ENCODE results near the gene PRELID2.
"Not testable (repeated sequence)": the region's sequence is repeated elsewhere in the genome, so short reads cannot be mapped to it uniquely, and the experiment has no call there.

Gene PRELID2

DNA sequence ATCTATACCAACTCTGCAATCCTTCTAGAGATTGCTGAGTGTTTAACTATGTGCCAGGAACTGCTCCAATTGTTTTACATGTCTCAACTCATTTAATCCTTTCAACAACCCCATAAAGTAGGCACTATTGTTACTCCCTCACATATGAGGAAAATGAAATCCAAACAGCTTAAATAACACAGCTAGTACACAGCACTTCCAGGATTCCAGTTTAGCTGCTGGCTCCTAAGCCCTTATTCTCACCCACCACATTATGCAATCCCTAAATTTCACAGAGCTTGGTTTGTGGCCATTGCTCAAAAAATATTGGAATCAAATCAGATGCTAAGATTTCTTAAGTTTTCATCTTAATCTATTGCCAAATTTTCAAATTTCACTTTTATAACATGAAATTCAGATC lies 84.9 kb downstream of the PRELID2 start:
- no peak for DNase-seq (ENCODE audit: low read depth, low spot score)

GRCh38 chr5:145743396-145744061 lies 91.6 kb downstream of the PRELID2 start:
- peak; percentile 53 for DNase-seq (ENCODE audit: low read depth, low spot score)

DNA sequence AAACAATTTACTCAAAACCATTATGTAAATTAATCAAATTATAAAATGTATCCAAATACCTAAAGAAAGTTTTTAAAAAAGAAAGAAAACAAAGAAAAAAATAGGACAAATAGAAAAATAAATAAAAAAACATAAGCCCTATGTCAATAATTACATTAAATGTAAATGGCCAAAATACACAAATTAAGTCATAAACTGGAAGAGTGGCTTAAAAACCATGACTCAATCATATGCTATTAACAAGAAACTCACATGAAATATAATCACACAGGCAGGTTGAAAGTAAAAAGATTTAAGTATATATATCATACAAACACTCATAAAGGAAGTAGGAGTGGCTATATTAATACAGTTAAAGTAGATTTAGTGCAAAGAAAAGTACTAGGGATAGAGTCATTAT lies 95.3 kb downstream of the PRELID2 start:
- no peak for DNase-seq (ENCODE audit: low read depth, low spot score)

- no peak for DNase-seq (ENCODE audit: low read depth, low spot score)
Observed at GRCh38 chr5:145738227-145738626, 96.9 kb downstream of the PRELID2 start.

GRCh38 chr5:145737578-145737977 lies 97.6 kb downstream of the PRELID2 start:
- DNase-seq (ENCODE audit: low read depth, low spot score), result no peak

DNA sequence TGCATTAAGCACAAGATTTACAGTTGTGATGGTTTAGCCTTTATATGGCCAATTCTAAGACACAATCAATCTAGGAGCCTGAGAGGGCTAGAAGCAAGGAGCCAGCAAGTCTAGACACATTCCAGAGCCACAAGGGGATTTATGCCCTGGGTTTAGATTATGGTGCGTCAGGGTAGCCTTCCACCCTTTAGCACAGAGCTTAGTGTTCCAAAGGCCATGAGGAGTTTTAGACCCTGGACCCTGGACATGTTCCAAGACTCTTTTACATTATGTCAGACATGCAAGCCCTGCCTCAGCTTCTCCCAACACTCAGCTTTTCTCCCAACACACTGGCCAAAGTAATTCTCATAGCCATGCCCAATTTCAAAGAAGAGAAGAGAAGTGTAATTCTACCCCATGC lies 105.2 kb downstream of the PRELID2 start:
- not testable (repeated sequence) for DNase-seq (ENCODE audit: low read depth, low spot score)

GRCh38 chr5:145723516-145723915 lies 111.6 kb downstream of the PRELID2 start:
- no peak for DNase-seq (ENCODE audit: low read depth, low spot score)

- DNase-seq (ENCODE audit: low read depth, low spot score), result no peak
Observed at GRCh38 chr5:145718956-145719355, 116.2 kb downstream of the PRELID2 start.

DNA sequence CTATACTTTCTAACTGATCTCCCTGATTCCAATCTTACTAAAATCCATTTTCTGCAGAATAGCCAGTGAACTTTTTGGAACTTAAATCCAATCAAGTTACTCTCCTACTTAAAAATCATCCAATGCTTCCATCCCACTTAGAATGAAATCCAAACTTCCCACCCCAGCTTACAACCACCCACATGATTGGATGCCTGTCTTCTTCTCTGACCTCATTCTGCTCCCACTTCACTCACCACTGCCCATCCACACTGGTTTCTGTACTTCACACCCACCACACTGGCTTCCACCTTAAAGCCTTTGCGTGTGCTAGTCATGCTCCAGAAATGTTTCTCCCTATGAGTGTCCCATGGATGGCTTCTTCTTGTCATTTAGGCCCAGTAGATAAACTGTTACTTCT lies 119.7 kb downstream of the PRELID2 start:
- no peak for DNase-seq (ENCODE audit: low read depth, low spot score)

- DNase-seq (ENCODE audit: low read depth, low spot score), result no peak
Observed at GRCh38 chr5:145712245-145712644, 122.9 kb downstream of the PRELID2 start.

DNA sequence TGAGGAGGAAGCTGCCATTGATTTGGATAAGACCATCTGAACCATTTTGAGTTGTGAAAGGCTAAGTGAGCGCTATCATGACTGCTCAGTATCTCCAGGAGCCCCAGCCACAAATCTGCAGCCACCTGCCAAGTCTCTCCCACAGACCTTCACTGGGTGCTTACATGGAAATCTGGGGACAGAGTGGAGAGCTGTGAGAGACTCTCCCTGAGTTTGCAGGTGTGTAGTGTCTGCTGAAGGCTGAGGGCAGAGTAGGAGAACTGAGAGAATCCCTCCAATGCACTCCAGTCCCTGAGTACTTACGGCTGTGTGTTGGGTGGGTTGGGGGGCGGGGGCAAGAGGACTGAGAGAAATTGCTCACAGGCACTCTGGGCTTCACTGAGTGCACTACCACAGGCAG lies 123.7 kb downstream of the PRELID2 start:
- DNase-seq (ENCODE audit: low read depth, low spot score), result no peak

Measured in ELF-1 (cell line).